GM18858 (cell line): ENCODE measurements around the gene APOM.

Experiments used
- ATAC-seq: cut with Tn5 transposase; IDR thresholded peaks from one replicate; pipeline ENCODE4 v1.9.1; 2021; ENCODE audit not compliant: unreplicated experiment

Gene APOM

DNA sequence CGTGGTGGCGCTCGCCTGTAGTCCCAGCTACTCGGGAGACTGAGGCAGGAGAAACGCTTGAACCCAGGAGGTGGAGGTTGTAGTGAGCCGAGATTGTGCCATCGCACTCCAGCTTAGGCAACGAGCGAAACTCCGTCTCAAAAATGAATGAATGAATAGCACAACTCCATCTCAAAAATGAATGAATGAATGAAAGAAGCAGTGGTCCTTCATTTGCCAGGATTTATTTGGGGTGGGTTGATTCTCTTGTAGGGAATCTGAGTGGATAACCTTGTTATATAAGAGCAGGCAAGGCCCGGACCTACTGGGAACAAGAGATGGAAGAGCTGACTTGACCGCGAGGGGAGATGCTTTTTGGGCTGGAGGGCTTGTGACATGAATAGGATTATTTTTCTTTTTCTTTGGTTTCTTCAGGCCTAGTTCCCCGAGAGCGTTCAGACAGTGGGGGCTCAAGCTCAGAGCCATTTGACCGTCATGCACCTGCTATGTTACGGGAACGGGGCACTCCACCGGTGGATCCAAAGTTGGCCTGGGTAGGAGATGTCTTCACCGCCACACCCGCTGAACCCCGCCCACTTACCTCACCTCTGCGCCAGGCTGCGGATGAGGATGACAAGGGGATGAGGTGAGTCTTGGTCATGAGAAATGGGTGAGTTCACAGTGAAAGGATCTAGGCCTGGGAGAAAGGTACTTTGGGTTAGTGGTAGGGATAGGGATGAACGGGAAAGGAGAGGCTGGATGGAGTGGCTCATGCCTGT is 25.3 kb upstream of the APOM start:
- no peak for ATAC-seq

- no peak for ATAC-seq
These were observed 24.5 kb upstream of the APOM start for GRCh38 chr6:31631209-31631608.

GRCh38 chr6:31631681-31632278 is 23.9 kb upstream of the APOM start:
- ATAC-seq: no peak

- ATAC-seq: no peak
These were observed 23.3 kb upstream of the APOM start for GRCh38 chr6:31632279-31632946.

GRCh38 chr6:31633447-31633846 is 22.2 kb upstream of the APOM start:
- no peak for ATAC-seq

- no peak for ATAC-seq
These were observed 21.6 kb upstream of the APOM start for GRCh38 chr6:31634131-31634530.

- no peak for ATAC-seq
These were observed 20.6 kb upstream of the APOM start for GRCh38 chr6:31634969-31635575.

DNA sequence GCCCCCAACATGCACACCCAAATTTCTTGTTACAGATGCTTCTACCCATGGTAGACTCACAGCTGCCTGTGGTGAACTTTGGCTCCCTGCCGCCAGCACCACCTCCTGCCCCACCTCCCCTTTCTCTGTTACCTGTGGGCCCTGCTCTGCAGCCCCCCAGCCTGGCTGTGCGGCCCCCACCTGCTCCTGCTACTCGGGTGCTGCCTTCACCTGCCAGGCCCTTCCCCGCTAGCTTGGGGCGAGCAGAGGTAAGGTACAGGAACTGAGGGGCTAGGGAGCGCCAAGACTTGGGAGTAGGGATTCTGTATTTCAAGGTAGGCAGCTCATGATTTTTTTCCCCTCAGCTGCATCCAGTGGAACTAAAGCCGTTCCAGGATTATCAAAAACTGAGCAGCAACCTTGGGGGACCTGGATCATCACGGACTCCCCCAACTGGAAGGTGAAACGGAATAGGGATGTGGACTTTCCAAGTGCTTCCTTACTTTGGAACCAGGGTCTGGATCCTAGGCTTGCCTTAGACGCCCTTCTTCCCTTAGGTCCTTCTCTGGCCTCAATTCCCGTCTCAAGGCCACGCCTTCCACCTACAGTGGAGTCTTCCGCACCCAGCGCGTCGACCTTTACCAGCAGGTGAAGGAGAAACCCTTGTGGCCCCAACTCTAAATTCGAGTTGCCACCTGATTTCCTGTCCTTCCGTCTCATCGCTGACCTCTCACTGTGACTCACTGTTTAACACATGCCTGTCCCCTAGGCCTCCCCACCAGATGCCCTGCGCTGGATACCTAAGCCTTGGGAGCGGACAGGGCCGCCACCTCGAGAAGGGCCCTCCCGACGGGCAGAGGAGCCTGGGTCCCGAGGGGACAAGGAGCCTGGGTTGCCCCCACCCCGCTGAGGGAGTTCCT is 18.7 kb upstream of the APOM start:
- ATAC-seq: no peak

GRCh38 chr6:31639043-31639442 is 16.7 kb upstream of the APOM start:
- ATAC-seq: no peak

DNA sequence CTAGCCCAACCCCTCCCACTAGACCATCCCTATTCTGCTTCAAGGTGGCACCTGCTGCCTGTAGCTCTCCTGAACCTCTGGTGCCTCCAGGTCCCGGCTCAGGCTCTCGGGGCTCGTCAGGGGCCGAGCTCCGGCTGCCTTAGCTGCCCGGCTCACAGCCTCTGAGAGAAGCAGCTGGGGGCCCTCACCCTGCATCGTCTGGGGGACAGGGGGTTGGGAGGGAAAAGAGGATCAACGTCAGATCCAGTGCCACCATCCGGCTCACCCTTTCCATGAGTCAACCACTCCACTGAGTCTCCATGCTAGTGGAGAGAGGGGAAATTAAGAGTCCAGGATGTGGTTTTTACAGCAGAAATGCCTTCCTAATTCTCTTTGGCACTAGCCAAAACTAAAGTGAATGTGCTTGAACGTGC is 16.2 kb upstream of the APOM start:
- no peak for ATAC-seq

GRCh38 chr6:31640612-31641011 is 15.1 kb upstream of the APOM start:
- no peak for ATAC-seq

GRCh38 chr6:31641370-31641769 is 14.3 kb upstream of the APOM start:
- no peak for ATAC-seq

GRCh38 chr6:31642798-31643570 is 12.7 kb upstream of the APOM start:
- no peak for ATAC-seq

- ATAC-seq: no peak
These were observed 11.8 kb upstream of the APOM start for GRCh38 chr6:31643818-31644454.

DNA sequence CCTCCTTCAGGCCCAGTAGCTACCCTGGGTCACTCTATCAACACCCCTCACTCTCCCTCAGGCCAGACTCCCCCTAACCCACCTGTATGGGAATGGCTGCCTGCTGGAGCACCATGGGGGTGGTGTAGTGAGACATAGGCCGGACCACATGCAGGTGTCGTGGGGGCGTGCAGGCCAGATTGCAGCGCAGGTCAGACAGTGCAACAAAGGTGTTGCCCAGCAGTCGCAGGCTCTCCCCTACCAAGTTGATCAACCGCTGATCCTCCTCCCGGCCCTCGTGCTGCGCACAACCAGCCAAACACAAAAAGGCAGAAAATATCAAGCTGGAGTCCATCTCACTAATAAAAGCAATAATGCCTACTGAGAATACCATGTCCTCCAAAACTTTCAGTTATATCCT is 10.4 kb upstream of the APOM start:
- ATAC-seq: no peak

GRCh38 chr6:31651602-31652191 is 4.0 kb upstream of the APOM start:
- ATAC-seq: peak; percentile 22

DNA sequence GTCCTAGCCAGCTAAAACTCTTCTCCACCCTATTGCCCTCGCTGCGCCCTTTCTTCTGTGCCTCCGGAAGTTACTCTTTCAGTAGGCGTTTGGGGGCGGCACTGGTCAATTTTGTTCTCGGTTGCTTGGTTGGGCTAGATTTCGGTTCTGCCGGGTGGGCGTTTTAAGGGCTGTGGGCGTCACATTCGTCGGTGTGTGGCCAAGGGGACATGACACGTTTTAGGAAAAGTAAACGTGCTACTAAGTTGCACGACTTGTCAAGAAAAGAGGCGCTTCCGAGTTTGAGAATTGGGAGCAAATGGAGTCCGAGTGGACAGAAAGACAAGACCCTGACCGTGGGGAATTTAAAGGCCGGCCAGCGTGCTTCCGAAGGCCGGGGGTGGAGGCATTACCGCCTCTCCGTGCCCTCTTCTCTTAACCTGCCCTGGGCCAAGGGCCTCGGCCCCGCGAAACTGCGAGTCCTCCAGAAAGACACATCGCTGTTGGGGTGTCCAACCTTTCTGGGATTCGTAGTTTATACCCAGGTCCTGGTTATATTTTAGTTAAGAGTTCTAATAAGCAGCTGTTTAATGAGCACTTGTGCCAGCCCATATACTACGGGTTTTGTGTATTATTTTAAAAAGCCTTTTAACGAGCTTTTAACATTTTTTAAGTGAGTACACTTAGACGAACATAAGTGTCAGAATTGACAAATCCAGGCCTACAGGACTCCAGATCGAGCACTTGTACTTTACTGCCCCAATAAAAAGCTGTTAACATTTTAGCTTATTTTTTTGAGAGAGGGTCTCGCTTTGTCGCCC is 2.6 kb upstream of the APOM start:
- peak; percentile 36 for ATAC-seq

GRCh38 chr6:31654574-31655348 is 933 bp upstream of the APOM start:
- no peak for ATAC-seq
